RWPE1 (cell line): ENCODE measurements around the gene ARHGAP22.

Source experiments
- CTCF ChIA-PET: fragments of 350-600 bp; sonication (Branson Sonifier 250); formaldehyde crosslinking; extraction: SDS; loops from one replicate; lab custom pipeline; 2021; lab: Yijun Ruan, JAX
- POLR2A ChIA-PET: fragments of 400-600 bp; formaldehyde crosslinking; extraction: SDS; loops from one replicate; lab custom pipeline; 2020; ENCODE audit warnings: antibody characterized with exemption; ENCODE audit not compliant: low non-redundant PET; lab: Yijun Ruan, JAX
- DNase-seq: peaks from one replicate; pipeline ENCODE4 v3.0.0; 2012; ENCODE audit warnings: low spot score
- H3K27ac ChIP-seq: fragments of 450-650 bp; 2 replicates; pipeline ENCODE4 v1.5.1; 2017
- TF ChIP-seq, protein P1 (sequence below): fragments of 450-650 bp; conservative IDR thresholded peaks from 2 replicates; pipeline ENCODE4 v1.5.1; 2017; ENCODE audit warnings: low read depth, mild to moderate bottlenecking

The ARHGAP22 gene

DNA sequence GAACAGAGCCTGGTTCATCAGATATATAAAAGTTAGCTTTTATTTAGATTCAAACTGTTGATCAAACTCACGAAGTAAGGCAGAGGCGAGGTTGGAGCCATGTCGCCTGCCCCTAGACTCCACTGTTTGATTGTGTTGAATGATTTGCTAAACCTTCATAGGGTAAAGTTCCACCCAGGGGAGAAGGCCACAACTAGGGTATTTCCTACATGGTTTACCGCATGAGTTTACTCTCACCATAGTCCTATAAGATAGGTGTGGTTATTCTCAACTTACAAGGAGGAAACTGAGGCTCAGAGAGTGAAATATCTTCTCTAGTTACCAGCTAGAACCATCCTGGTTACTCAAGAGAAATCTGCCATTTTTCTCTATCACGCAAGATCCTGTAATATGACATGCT, 31.8 kb downstream of the ARHGAP22 start:
- no peak for DNase-seq
- POLR2A ChIA-PET, result no interaction called here
- H3K27ac ChIP-seq, result no peak overlapping the region
- CTCF ChIA-PET, result interaction anchor here (0.6 to 1.1 kb wide), 3 partner anchors 20 to 167 kb away, joined by 3 to 4 read pairs (median 4); no protein-coding TSS in a partner anchor
- TF ChIP-seq, protein P1, sequence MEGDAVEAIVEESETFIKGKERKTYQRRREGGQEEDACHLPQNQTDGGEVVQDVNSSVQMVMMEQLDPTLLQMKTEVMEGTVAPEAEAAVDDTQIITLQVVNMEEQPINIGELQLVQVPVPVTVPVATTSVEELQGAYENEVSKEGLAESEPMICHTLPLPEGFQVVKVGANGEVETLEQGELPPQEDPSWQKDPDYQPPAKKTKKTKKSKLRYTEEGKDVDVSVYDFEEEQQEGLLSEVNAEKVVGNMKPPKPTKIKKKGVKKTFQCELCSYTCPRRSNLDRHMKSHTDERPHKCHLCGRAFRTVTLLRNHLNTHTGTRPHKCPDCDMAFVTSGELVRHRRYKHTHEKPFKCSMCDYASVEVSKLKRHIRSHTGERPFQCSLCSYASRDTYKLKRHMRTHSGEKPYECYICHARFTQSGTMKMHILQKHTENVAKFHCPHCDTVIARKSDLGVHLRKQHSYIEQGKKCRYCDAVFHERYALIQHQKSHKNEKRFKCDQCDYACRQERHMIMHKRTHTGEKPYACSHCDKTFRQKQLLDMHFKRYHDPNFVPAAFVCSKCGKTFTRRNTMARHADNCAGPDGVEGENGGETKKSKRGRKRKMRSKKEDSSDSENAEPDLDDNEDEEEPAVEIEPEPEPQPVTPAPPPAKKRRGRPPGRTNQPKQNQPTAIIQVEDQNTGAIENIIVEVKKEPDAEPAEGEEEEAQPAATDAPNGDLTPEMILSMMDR, result no peak

DNA sequence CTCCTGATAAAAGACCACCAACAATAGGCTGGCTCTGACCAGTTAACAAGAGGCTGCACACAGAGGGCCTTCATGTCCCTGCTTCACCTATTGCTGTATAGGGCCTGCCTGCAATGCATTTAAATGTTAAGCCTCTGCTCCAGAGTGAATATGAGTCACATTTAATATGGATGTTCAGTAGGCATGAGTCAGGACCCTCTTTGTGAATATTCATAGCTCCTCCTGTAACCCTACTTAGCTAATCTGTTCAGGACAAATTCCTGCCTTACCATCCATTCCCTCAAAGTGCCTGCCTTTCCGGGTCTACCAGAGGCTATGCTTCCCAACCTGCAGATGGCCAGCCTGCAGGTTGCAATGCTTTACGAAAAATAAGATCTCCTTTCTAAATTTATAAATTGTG, 32.5 kb downstream of the ARHGAP22 start:
- CTCF ChIA-PET, result interaction anchor here (0.6 to 1.0 kb wide), 2 partner anchors 21 to 84 kb away, joined by 4 read pairs; no protein-coding TSS in a partner anchor
- TF ChIP-seq, protein P1, result no peak
- POLR2A ChIA-PET, result no interaction called here
- no peak for DNase-seq
- no peak overlapping the region for H3K27ac ChIP-seq

DNA sequence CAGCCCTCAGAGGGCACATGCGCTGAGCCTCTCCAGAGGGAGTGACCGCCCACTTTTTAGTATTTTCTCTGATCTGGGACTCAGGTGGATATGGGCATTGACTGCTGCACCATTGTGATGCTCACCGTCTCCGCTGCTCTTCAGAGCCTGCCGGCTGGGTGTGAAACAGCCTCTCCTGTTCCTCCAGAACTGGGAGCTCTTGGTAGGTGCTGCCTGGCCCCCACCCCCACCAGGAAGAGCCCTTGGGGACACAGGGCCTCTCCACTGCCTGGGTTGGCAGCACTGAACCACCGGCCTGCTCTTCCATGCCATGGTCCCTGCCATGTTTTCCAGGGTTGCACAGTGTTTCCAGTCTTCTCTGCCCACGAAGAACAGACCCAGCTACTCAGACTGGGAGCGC, 36.3 kb downstream of the ARHGAP22 start:
- no peak for DNase-seq
- ChIA-PET POLR2A (no interaction called here), CTCF (no interaction called here)
- no peak overlapping the region for H3K27ac ChIP-seq
- TF ChIP-seq, protein P1, result no peak

DNA sequence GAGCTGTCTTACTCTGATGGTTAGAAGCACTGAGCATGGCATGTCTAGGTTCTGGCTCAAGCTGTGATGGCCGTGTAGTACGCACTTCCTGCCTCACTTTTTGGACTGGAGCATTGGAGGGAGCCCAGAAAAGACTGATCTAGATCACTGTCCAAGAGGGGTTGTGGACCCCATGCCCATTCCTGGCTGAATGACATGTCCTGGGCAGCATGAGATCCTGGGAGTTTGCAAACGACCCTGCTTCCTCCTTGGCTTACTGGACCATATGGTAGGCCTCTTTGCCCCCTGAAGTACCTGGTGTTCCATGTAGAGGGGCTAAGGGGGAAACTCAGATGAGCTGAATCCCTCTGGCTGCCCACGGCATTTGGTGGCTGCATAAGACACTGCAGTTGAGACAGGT, 36.7 kb downstream of the ARHGAP22 start:
- POLR2A ChIA-PET, result no interaction called here
- TF ChIP-seq, protein P1, result no peak
- no peak for DNase-seq
- CTCF ChIA-PET, result no interaction called here
- H3K27ac ChIP-seq, result no peak overlapping the region

DNA sequence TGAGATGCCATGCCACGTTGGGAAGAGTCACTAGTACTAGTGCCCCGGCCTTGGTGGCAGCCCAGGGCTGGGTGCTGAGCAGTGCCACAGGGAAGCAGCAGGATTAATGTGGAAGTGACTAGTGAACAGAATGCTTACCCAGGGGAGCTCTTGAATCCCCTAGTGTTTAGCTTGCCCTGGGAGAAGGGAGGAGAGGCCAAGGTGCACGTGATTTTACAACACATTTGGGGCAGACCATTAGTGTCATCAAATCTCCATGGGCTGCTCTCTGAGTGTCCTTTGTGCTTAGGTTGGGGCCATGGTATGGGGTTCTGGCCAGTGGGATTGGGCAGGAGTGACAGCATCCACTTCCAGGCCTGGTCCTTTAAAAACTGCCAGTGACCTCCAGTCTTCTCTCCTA, 37.5 kb downstream of the ARHGAP22 start:
- TF ChIP-seq, protein P1, result no peak
- DNase-seq, result no peak
- CTCF ChIA-PET, result no interaction called here

DNA sequence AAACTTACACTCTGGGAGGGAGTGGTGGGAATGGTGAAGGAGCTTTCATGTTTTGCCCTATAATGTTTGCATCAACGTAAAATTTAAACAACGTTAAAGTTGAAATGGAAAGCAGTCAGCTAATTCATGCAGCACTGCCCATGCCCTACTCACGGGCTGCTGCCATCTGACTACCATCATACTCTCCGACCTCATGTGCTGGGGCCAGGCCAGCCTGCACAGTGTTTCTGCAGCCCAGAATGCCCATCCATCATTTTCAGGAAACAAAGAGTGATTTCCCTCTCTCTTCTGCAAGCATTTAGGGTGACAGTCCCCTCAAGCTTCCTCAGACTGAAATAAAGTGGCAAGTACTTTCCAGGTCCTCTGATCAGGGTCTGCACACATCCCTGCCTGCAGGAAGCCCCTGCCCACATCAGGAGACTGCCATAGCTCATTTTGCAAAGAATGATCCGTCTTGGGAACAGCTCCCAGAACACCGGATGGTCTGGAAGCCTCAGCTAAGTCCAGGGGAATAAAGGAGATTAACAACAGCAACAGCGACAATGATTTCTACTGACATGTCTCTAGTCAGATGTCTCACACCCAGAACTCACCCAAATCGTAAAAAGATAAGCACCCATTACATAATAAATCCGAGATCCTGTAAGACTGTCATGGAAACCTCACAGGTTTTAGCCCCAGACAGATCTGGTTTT, 40.3 kb downstream of the ARHGAP22 start:
- TF ChIP-seq, protein P1, result no peak
- POLR2A ChIA-PET, result no interaction called here
- CTCF ChIA-PET, result no interaction called here
- no peak overlapping the region for H3K27ac ChIP-seq
- DNase-seq, result no peak

More for the DNA sequence above, 37.5 kb downstream of the ARHGAP22 start:
- no peak overlapping the region for H3K27ac ChIP-seq
- POLR2A ChIA-PET, result no interaction called here
